IPS-18c (cell line): Measurements from ENCODE around the gene TSSK6.

Experiments used
- H3K4me3 ChIP-seq: 2 replicates; pipeline ENCODE4 v1.7.0; 2013; ENCODE audit warnings: low read depth, mild to moderate bottlenecking, low read length, moderate library complexity; ENCODE audit not compliant: insufficient read depth
- H3K9me3 ChIP-seq: one replicate; pipeline ENCODE4 v1.6.1; 2013; ENCODE audit warnings: mild to moderate bottlenecking, low read length, moderate library complexity; ENCODE audit not compliant: control insufficient read depth, insufficient read depth

TSSK6 gene

GRCh38 chr19:19514881-19515641 is at the start of gene TSSK6:
Gene TSSK6, minus strand, starts transcription at chr19:19515548. Its CDS starts 121 bp downstream, at chr19:19515427.
- no peaks in the 10 kb centered on the region for H3K9me3 ChIP-seq
- peak within 1 kb of the TSS; percentile 87 for H3K4me3 ChIP-seq

GRCh38 chr19:19563348-19563848 is 48.0 kb upstream of the TSSK6 start:
- Histone ChIP-seq H3K4me3 (no peak overlapping the region), H3K9me3 (no peaks in the 10 kb centered on the region)

GRCh38 chr19:19562665-19563347 is 47.5 kb upstream of the TSSK6 start:
- H3K4me3 ChIP-seq = no peak overlapping the region; the same call in 1 of the 2 replicates
- H3K9me3 ChIP-seq = no peaks in the 10 kb centered on the region

GRCh38 chr19:19561946-19562664 is 46.8 kb upstream of the TSSK6 start:
- H3K4me3 ChIP-seq = no peak overlapping the region
- no peaks in the 10 kb centered on the region for H3K9me3 ChIP-seq

- H3K9me3 ChIP-seq = no peaks in the 10 kb centered on the region
- no peak overlapping the region for H3K4me3 ChIP-seq
Measured at GRCh38 chr19:19559931-19560330, 44.6 kb upstream of the TSSK6 start.

GRCh38 chr19:19558636-19559035 is 43.3 kb upstream of the TSSK6 start:
- no peaks in the 10 kb centered on the region for H3K9me3 ChIP-seq
- H3K4me3 ChIP-seq = no peak overlapping the region

GRCh38 chr19:19558055-19558454 is 42.7 kb upstream of the TSSK6 start:
- Histone ChIP-seq H3K9me3 (no peaks in the 10 kb centered on the region), H3K4me3 (no peak overlapping the region)

GRCh38 chr19:19554074-19555023 is 39.0 kb upstream of the TSSK6 start:
- H3K9me3 ChIP-seq = no peaks in the 10 kb centered on the region

GRCh38 chr19:19553670-19554069 is 38.3 kb upstream of the TSSK6 start:
- no peak overlapping the region for H3K4me3 ChIP-seq

More at GRCh38 chr19:19554074-19555023, 39.0 kb upstream of the TSSK6 start:
- H3K4me3 ChIP-seq = no peak overlapping the region

GRCh38 chr19:19552798-19553197 is 37.5 kb upstream of the TSSK6 start:
- Histone ChIP-seq H3K9me3 (no peaks in the 10 kb centered on the region), H3K4me3 (no peak overlapping the region)

More at GRCh38 chr19:19553670-19554069, 38.3 kb upstream of the TSSK6 start:
- no peaks in the 10 kb centered on the region for H3K9me3 ChIP-seq

- no peak overlapping the region for H3K4me3 ChIP-seq
Measured at GRCh38 chr19:19551853-19552192, 36.5 kb upstream of the TSSK6 start.

GRCh38 chr19:19550972-19551852 is 35.9 kb upstream of the TSSK6 start:
- no peak overlapping the region for H3K4me3 ChIP-seq
- H3K9me3 ChIP-seq = no peaks in the 10 kb centered on the region

More at GRCh38 chr19:19551853-19552192, 36.5 kb upstream of the TSSK6 start:
- H3K9me3 ChIP-seq = no peaks in the 10 kb centered on the region

- H3K4me3 ChIP-seq = no peak overlapping the region
- no peaks in the 10 kb centered on the region for H3K9me3 ChIP-seq
Measured at GRCh38 chr19:19550485-19550929, 35.2 kb upstream of the TSSK6 start.

- Histone ChIP-seq H3K9me3 (no peaks in the 10 kb centered on the region), H3K4me3 (no peak overlapping the region)
Measured at GRCh38 chr19:19549804-19550464, 34.6 kb upstream of the TSSK6 start.
